Epithelial cell of esophagus (primary cell): ENCODE results near the gene SGK1.

ENCODE experiments used
- DNase-seq: peaks from one replicate; pipeline ENCODE4 v3.0.0; 2010; ENCODE audit warnings: low read depth
- H3K4me3 ChIP-seq: 2 replicates; pipeline ENCODE4 v1.5.1; 2011; ENCODE audit warnings: mild to moderate bottlenecking, low read length, control low read depth
- TF ChIP-seq, protein P1 (sequence below): IDR thresholded peaks from 2 replicates; pipeline ENCODE4 v1.5.1; 2011; ENCODE audit warnings: low read depth, mild to moderate bottlenecking, low read length, control low read depth, inconsistent platforms; ENCODE audit not compliant: insufficient read depth; ENCODE audit errors: missing control alignments

Gene SGK1

DNA sequence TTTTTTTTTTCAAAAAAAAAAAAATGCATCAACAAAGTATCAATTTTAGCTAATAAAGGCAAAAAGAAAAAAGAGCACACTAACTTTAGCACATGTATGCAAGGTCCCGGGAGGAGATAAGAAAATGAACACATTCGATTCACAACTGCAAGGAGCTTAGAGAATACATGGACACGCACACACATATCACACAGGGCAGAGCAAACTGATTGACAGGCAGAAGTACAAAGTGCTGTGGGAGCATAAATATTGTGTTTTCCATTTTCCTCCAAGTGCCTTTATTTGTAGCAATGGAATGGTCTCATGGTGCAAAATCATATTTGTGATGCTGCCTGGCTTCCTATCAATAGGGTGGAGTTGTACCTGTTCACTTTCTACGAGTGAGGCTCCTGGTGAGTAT is 63.8 kb downstream of the SGK1 start:
- H3K4me3 ChIP-seq, result no peak overlapping the region
- no peak for DNase-seq
- TF ChIP-seq, protein P1, sequence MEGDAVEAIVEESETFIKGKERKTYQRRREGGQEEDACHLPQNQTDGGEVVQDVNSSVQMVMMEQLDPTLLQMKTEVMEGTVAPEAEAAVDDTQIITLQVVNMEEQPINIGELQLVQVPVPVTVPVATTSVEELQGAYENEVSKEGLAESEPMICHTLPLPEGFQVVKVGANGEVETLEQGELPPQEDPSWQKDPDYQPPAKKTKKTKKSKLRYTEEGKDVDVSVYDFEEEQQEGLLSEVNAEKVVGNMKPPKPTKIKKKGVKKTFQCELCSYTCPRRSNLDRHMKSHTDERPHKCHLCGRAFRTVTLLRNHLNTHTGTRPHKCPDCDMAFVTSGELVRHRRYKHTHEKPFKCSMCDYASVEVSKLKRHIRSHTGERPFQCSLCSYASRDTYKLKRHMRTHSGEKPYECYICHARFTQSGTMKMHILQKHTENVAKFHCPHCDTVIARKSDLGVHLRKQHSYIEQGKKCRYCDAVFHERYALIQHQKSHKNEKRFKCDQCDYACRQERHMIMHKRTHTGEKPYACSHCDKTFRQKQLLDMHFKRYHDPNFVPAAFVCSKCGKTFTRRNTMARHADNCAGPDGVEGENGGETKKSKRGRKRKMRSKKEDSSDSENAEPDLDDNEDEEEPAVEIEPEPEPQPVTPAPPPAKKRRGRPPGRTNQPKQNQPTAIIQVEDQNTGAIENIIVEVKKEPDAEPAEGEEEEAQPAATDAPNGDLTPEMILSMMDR, result no peak

GRCh38 chr6:134253681-134254080 is 64.2 kb downstream of the SGK1 start:
- DNase-seq, result no peak
- H3K4me3 ChIP-seq, result no peak overlapping the region
- TF ChIP-seq, protein P1, result no peak

DNA sequence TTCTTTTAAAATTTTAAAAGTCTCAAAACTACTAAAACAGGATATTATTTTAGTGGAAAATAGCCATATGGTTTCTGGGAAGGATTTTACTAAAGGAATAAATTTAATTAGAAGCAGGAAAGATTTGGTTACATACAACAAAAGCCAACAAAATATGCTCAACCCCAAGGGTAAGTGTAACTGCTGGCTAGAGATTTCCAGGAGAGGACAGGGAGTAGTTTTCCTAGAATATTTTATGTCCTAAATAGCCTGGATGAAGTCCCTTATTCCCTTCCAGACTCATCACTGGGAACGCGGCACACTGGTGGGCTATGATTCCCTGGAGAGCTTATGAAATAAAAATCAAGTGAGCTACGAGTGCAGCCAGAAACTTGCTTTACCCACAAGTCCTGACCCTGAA is 66.6 kb downstream of the SGK1 start:
- no peak for DNase-seq
- no peak overlapping the region for H3K4me3 ChIP-seq
- TF ChIP-seq, protein P1, result no peak

DNA sequence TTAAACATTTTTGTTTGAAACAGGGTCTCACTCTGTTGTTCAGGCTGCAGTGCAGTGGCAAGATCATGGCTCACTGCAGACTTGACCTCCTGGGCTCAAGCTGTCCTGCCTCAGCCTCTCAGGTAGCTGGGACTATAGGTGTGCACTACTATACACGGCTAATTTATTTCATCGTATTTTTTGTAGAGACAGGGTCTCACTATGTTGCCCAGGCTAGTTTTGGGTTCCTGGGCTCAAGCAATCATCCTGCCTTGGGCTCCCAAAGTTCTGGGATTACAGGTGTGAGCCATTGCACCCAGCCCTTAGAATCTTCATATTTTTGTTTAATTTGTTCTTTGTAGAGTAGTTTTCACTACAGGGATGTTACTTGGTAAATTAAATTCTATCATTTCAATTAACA is 67.1 kb downstream of the SGK1 start:
- TF ChIP-seq, protein P1, result no peak
- H3K4me3 ChIP-seq, result no peak overlapping the region
- no peak for DNase-seq

- peak; percentile 5 for DNase-seq
- TF ChIP-seq, protein P1, result no peak
- H3K4me3 ChIP-seq, result no peak overlapping the region
These were observed 67.9 kb downstream of the SGK1 start for GRCh38 chr6:134249759-134250602.

DNA sequence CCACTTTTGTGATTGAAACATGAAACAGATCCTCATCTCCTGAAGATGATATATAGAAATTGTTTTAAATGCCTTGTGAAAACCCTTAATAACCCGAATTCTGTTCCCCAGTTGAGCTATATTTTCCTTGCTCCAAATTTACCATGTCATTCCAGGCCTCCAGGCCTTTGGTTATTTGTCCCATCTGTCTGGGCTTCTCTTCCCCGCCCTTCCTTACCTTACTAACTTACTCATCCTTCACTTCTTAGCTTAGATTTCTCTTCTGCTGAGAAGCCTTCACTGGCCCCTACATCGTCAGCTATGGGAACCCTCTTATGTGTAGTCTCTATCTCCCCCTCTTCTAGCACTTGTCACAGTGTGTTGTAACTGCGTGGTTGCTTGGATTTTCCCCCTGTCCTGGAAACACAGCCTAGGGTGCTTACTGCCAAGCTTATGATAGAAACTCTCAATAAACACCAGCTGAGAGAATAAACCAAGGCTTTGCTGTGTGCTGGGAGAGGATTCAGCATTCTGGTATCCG is 68.6 kb downstream of the SGK1 start:
- no peak overlapping the region for H3K4me3 ChIP-seq
- no peak for DNase-seq
- TF ChIP-seq, protein P1, result no peak
